WTC11 (cell line): Measurements from ENCODE around the gene RBPMS2. TPM values are rescaled to one million over a fixed set of nuclear protein-coding genes. Genes with fewer than 3 reads are reported as not detected.

Experiments used
- ATAC-seq: fragments of 200-7000 bp; cut with Tn5 transposase; 2 replicates; pipeline ENCODE4 v1.10.0; 2021; ENCODE audit warnings: mild to moderate bottlenecking, moderate library complexity
- CTCF ChIA-PET: fragments of 300-600 bp; sonication (Branson Sonifier 250); formaldehyde crosslinking; loops from one replicate; lab custom pipeline; 2021; ENCODE audit warnings: antibody characterized with exemption; lab: Charles Lee
- POLR2A ChIA-PET: fragments of 350-600 bp; sonication (Branson Sonifier 250); formaldehyde crosslinking; loops from one replicate; lab custom pipeline; 2021; ENCODE audit warnings: antibody characterized with exemption; lab: Charles Lee
- DNase-seq: peaks from one replicate; pipeline ENCODE4 v3.0.0; 2021; ENCODE audit warnings: low spot score
- H3K27ac Mint-ChIP-seq: 2 replicates; pipeline ENCODE4 v1.8.0; 2021; ENCODE audit warnings: mixed read lengths
- H3K27me3 Mint-ChIP-seq: 2 replicates; pipeline ENCODE4 v1.8.0; 2021; ENCODE audit warnings: low read depth, mild to moderate bottlenecking, moderate library complexity, mixed read lengths
- H3K36me3 Mint-ChIP-seq: 2 replicates; pipeline ENCODE4 v1.8.0; 2021; ENCODE audit warnings: mixed read lengths
- H3K4me1 Mint-ChIP-seq: 2 replicates; pipeline ENCODE4 v1.8.0; 2022; ENCODE audit warnings: mixed read lengths
- H3K4me3 Mint-ChIP-seq: 2 replicates; pipeline ENCODE4 v1.8.0; 2021; ENCODE audit warnings: mild to moderate bottlenecking, moderate library complexity, mixed read lengths
- H3K9me3 Mint-ChIP-seq: 2 replicates; pipeline ENCODE4 v1.8.0; 2021; ENCODE audit warnings: mixed read lengths
- GRHL2 ChIP-seq: fragments of 250-450 bp; sonication (Bioruptor Pico); IDR thresholded peaks from 2 replicates; pipeline ENCODE4 v1.8.0; 2022; ENCODE audit warnings: mild to moderate bottlenecking, moderate library complexity; ENCODE audit not compliant: insufficient replicate concordance, severe bottlenecking
- IRF2 ChIP-seq: sonication (generic); formaldehyde crosslinking; IDR thresholded peaks from 2 replicates; pipeline ENCODE4 v1.8.0; 2022; ENCODE audit warnings: low read depth, missing genetic modification reagents, borderline replicate concordance
- KAT7 ChIP-seq: sonication (generic); formaldehyde crosslinking; IDR thresholded peaks from 2 replicates; pipeline ENCODE4 v1.8.1; 2023; ENCODE audit warnings: missing genetic modification reagents, mild to moderate bottlenecking, borderline replicate concordance
- MYBL2 ChIP-seq: sonication (generic); formaldehyde crosslinking; IDR thresholded peaks from 2 replicates; pipeline ENCODE4 v1.8.1; 2023; ENCODE audit warnings: mild to moderate bottlenecking, moderate library complexity, missing genetic modification reagents
- NFATC4 ChIP-seq: fragments of 250-450 bp; sonication (Bioruptor Pico); IDR thresholded peaks from 2 replicates; pipeline ENCODE4 v1.9.0; 2021; ENCODE audit warnings: mild to moderate bottlenecking
- NFYB ChIP-seq: sonication (generic); formaldehyde crosslinking; conservative IDR thresholded peaks from 2 replicates; pipeline ENCODE4 v1.8.0; 2022; ENCODE audit warnings: low read depth, missing genetic modification reagents
- PRRX2 ChIP-seq: fragments of 250-450 bp; sonication (Bioruptor Pico); IDR thresholded peaks from 2 replicates; pipeline ENCODE4 v1.8.0; 2021; ENCODE audit warnings: mild to moderate bottlenecking
- RELA ChIP-seq: sonication (generic); formaldehyde crosslinking; IDR thresholded peaks from 2 replicates; pipeline ENCODE4 v1.8.1; 2022; ENCODE audit warnings: missing genetic modification reagents, mild to moderate bottlenecking, borderline replicate concordance
- ZBTB21 ChIP-seq: sonication (generic); formaldehyde crosslinking; IDR thresholded peaks from 2 replicates; pipeline ENCODE4 v1.8.1; 2023; ENCODE audit warnings: mild to moderate bottlenecking, missing genetic modification reagents, borderline replicate concordance
- ZNF138 ChIP-seq: sonication (generic); formaldehyde crosslinking; conservative IDR thresholded peaks from 2 replicates; pipeline ENCODE4 v1.8.1; 2022; ENCODE audit warnings: mild to moderate bottlenecking, moderate library complexity, missing genetic modification reagents
- microRNA-seq: library from miRNA; unstranded; fragments of <30 nt; microRNA quantifications from one replicate; pipeline ENCODE4 v1.2.0, GENCODE V29; 2022; ENCODE audit warnings: borderline number of aligned reads
- total RNA-seq: library from RNA; stranded (reverse); gene quantifications from 3 replicates; pipeline ENCODE4 v1.2.3, GENCODE V29; 2021
- TF ChIP-seq, protein P1 (sequence below): sonication (generic); formaldehyde crosslinking; IDR thresholded peaks from 2 replicates; pipeline ENCODE4 v1.8.1; 2022; ENCODE audit warnings: low read depth, mild to moderate bottlenecking, moderate library complexity, missing genetic modification reagents, borderline replicate concordance
- TF ChIP-seq, protein P2 (sequence below): sonication (generic); formaldehyde crosslinking; IDR thresholded peaks from 2 replicates; pipeline ENCODE4 v1.8.0; 2022; ENCODE audit warnings: mild to moderate bottlenecking, missing genetic modification reagents
- TF ChIP-seq, protein P3 (sequence below): sonication (generic); formaldehyde crosslinking; IDR thresholded peaks from 2 replicates; pipeline ENCODE4 v1.8.0; 2023; ENCODE audit warnings: missing genetic modification reagents
- TF ChIP-seq, protein P4 (sequence below): sonication (generic); formaldehyde crosslinking; IDR thresholded peaks from 2 replicates; pipeline ENCODE4 v1.8.1; 2023; ENCODE audit warnings: mild to moderate bottlenecking, missing genetic modification reagents, moderate library complexity

Gene RBPMS2
- total RNA-seq, 1 experiment from 2014 or later, result 195 TPM

DNA sequence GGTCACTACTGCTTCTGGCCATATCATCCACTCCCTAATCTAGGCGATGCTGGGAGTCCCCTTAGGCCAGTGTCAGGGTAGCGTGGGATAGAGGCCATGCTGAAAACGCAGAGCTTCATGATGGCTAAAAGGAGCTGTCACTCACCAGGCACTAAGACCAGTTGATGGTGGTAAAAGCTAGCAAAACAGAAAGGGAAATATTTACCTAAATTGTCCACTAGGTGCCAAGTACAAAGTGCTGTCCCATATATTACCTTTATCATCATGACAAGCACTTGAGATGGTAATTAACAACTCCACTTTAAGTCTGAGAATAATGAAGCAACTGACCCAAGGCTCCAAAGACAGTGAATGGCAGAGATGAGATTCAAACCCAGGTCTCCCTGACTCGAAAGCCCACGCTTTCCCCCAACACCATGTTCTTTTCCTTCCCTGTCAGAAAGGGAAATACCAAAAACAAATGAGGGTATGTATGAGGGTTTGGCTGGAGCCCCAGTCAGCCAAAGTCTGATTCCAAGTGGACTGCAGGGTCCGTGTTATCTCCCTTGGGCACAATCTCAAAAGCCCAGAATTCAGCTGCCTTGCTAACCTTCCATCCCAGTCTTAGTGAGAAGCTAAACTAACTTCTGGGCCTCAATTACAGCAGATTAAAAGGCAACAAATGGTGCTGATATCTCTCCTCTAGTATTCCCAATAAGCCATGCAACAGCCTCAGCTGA lies 84.7 kb downstream of the RBPMS2 start (continued):
- TF ChIP-seq ZNF138 (CRISPR knock-in tag) (no peak), NFYB (CRISPR knock-in tag) (no peak), KAT7 (CRISPR knock-in tag) (no peak), PRRX2 (CRISPR knock-in tag) (no peak), GRHL2 (CRISPR knock-in tag) (no peak), IRF2 (CRISPR knock-in tag) (no peak)
- TF ChIP-seq, protein P1, sequence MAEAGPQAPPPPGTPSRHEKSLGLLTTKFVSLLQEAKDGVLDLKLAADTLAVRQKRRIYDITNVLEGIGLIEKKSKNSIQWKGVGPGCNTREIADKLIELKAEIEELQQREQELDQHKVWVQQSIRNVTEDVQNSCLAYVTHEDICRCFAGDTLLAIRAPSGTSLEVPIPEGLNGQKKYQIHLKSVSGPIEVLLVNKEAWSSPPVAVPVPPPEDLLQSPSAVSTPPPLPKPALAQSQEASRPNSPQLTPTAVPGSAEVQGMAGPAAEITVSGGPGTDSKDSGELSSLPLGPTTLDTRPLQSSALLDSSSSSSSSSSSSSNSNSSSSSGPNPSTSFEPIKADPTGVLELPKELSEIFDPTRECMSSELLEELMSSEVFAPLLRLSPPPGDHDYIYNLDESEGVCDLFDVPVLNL (CRISPR knock-in tag), result no peak
- TF ChIP-seq, protein P2, sequence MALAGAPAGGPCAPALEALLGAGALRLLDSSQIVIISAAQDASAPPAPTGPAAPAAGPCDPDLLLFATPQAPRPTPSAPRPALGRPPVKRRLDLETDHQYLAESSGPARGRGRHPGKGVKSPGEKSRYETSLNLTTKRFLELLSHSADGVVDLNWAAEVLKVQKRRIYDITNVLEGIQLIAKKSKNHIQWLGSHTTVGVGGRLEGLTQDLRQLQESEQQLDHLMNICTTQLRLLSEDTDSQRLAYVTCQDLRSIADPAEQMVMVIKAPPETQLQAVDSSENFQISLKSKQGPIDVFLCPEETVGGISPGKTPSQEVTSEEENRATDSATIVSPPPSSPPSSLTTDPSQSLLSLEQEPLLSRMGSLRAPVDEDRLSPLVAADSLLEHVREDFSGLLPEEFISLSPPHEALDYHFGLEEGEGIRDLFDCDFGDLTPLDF (CRISPR knock-in tag), result no peak

DNA sequence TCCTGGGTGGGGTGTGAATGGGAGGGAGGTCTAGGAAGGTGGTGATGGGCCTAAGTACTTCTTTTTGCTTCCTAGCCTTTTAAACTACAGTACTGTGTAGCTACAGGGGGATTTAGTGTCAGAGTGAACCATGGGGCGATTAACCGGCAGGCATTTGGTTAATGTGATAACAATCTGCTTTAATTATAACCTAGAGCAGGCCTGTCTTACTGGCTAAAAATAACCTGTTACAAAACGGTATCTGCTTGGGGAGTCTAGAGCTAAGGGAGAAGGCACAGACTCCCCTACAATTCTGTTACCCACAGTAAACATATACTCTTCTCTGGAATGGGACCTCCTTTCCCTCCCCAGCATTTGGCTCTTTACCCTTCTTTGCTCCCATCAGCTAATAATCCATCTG lies 85.4 kb downstream of the RBPMS2 start:
- ATAC-seq, result no peak
- peaks cover 67% of the 10 kb centered on the region for H3K36me3 Mint-ChIP-seq
- H3K27ac Mint-ChIP-seq, result peak overlapping the region; percentile 74; the same call in 1 of the 2 replicates
- TF ChIP-seq RELA, result no peak
- TF ChIP-seq ZBTB21 (CRISPR knock-in tag), result no peak
- TF ChIP-seq, protein P3, sequence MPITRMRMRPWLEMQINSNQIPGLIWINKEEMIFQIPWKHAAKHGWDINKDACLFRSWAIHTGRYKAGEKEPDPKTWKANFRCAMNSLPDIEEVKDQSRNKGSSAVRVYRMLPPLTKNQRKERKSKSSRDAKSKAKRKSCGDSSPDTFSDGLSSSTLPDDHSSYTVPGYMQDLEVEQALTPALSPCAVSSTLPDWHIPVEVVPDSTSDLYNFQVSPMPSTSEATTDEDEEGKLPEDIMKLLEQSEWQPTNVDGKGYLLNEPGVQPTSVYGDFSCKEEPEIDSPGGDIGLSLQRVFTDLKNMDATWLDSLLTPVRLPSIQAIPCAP (CRISPR knock-in tag), result no peak
- TF ChIP-seq NFATC4 (CRISPR knock-in tag), result no peak
- TF ChIP-seq MYBL2 (CRISPR knock-in tag), result no peak
- TF ChIP-seq, protein P4, sequence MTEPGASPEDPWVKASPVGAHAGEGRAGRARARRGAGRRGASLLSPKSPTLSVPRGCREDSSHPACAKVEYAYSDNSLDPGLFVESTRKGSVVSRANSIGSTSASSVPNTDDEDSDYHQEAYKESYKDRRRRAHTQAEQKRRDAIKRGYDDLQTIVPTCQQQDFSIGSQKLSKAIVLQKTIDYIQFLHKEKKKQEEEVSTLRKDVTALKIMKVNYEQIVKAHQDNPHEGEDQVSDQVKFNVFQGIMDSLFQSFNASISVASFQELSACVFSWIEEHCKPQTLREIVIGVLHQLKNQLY (CRISPR knock-in tag), result no peak
- no peak overlapping the region for H3K4me3 Mint-ChIP-seq
- DNase-seq, result no peak
- CTCF ChIA-PET, result interaction anchor here (0.5 to 8.5 kb wide), 7 partner anchors 10 to 146 kb away, joined by 3 to 84 read pairs (median 4); no protein-coding TSS in a partner anchor
- H3K27me3 Mint-ChIP-seq, result no peaks in the 10 kb centered on the region
- POLR2A ChIA-PET, result interaction anchor here (0.6 to 1.7 kb wide), 4 partner anchors 10 to 134 kb away, joined by 3 to 6 read pairs (median 5); no protein-coding TSS in a partner anchor
- no peaks in the 10 kb centered on the region for H3K9me3 Mint-ChIP-seq
- peaks cover 74% of the 10 kb centered on the region for H3K4me1 Mint-ChIP-seq

Small RNA genes within 50 kb of the gene (microRNA-seq; reads per million reads assigned to microRNA genes)
- gene MIR1272, result not detected

Other genes with a start within 250 kb of the RBPMS2 start
- 174 to 249 TPM (median 184 TPM) in 3 replicates for gene PIF1, start 50.1 kb upstream of the RBPMS2 start, total RNA-seq
- 21.6 to 22.1 TPM (median 21.9 TPM) in 3 replicates for gene PLEKHO2, start 66.3 kb upstream of the RBPMS2 start, total RNA-seq
- 6.1 to 7.9 TPM (median 7.4 TPM) in 3 replicates for gene ANKDD1A, start 136.3 kb upstream of the RBPMS2 start, total RNA-seq
- 69.9 to 84.0 TPM (median 79.9 TPM) in 3 replicates for gene SPG21, start 214.3 kb upstream of the RBPMS2 start, total RNA-seq